ENCODE measurements around the gene REG1B. TPM values are rescaled to one million over a fixed set of nuclear protein-coding genes. Genes with fewer than 3 reads are reported as not detected.

REG1B gene
- total and polyA plus RNA-seq, 9 of the 15 experiments (the other 6 are each of a cell fraction or from before 2014, with no cell fraction given): 0.15 to 2.0 TPM; not detected in 7

DNA sequence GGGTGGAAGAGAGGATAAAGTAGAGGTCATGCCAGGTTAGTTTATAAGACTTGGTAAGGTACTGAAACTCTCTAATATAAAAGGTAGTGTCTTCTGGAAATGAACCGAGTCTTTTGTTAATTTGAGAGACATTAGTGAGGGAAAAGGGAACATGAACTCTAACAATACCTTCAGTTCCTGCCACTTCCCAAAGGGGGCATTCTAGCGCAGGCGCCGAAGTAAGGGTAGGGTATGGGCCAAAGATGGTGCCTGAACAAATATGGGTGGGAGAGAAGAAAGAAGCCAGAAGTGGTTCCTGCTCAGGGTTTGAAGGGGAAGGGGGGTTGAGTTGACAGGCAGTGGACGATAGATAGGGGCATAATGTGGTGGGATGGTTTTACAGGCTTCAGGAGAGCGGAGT lies 10.1 kb upstream of the REG1B start:
- no peaks in the 10 kb centered on the region for H4K20me1 ChIP-seq (replicated peaks; ENCODE audit: control insufficient read depth, insufficient read depth, low read length)
- no peak for FAIRE-seq
- H3K27me3 ChIP-seq (ENCODE audit: control insufficient read depth in 2 of 2, insufficient read depth in 2 of 2, low read length in 2 of 2): no peaks in the 10 kb centered on the region
- no peak overlapping the region for H2AFZ ChIP-seq (ENCODE audit: low read depth, low read length)
- no peak overlapping the region for H3K27ac ChIP-seq (ENCODE audit: extremely low read depth, low read depth, low read length)
- no peaks in the 10 kb centered on the region for H3K36me3 ChIP-seq (ENCODE audit: control insufficient read depth, insufficient read depth, low read length)
- 0% methylated on average over 6 of the region's 6 CpGs for WGBS (ENCODE audit: insufficient coverage, low coverage, missing lambda C conversion rate)
- no peaks in the 10 kb centered on the region for H3K4me1 ChIP-seq (replicated peaks in 1 of 2; ENCODE audit: control insufficient read depth in 2 of 2, insufficient read depth in 2 of 2, low read length in 2 of 2)
- ATAC-seq: no peak
- intact Hi-C loops (cut with micrococcal nuclease) (no loop called here), in situ Hi-C loops (cut with MboI) (no loop called here)
- TF ChIP-seq NBN (IDR thresholded peaks at IDR 0.05; ENCODE audit: low read depth): no peak
- no peak for TF ChIP-seq RFX5 (IDR thresholded peaks at IDR 0.05; ENCODE audit: low read depth, low read length)
- no TSS peak for BruUV-seq (replicated peaks)
- no peaks in the 10 kb centered on the region for H3K9me3 ChIP-seq (replicated peaks; ENCODE audit: control insufficient read depth, insufficient read depth, low read depth, low read length)
- CTCF ChIA-PET (ENCODE audit: low intra/inter-chr PET ratio): no interaction called here
- H3K9me1 ChIP-seq (ENCODE audit: control insufficient read depth, insufficient read depth, low read length): no peaks in the 10 kb centered on the region
- no peak overlapping the region for H3K4me2 ChIP-seq (ENCODE audit: insufficient read depth, low read length)
- no peak overlapping the region for H3K9ac ChIP-seq (ENCODE audit: insufficient read depth in 1 of 2, low read depth in 2 of 2, low read length in 2 of 2)
- H3K79me2 ChIP-seq (ENCODE audit: control insufficient read depth, insufficient read depth, low read length): no peaks in the 10 kb centered on the region
- no peak overlapping the region for H3K4me3 ChIP-seq
- POLR2A ChIA-PET: no interaction called here
- DNase-seq (ENCODE audit: extremely low read depth in 1 of 4, low spot score in 3 of 4): no peak

DNA sequence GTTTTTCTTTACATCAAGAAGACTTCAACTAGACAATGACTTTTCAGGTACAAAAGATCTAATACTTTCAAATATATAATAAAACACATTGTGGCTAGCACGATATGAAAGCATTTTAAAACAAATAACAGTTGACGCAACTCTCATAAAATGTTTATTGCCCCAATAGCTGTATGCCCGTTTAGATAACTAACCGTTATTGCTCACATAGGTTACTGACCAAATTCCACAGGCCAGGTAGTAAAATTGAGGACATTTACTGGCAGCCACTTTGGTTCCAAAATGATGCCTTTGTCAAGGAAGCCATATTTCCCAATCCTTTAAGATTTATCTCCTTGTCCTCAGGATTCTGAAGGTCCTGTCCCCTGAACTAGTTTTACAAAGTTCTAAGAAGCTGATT lies 2.9 kb upstream of the REG1B start:
- no peak for FAIRE-seq
- H3K27ac ChIP-seq (ENCODE audit: extremely low read depth, low read depth, low read length): no peak overlapping the region
- CTCF ChIA-PET (ENCODE audit: low intra/inter-chr PET ratio): no interaction called here
- TF ChIP-seq, protein P1, sequence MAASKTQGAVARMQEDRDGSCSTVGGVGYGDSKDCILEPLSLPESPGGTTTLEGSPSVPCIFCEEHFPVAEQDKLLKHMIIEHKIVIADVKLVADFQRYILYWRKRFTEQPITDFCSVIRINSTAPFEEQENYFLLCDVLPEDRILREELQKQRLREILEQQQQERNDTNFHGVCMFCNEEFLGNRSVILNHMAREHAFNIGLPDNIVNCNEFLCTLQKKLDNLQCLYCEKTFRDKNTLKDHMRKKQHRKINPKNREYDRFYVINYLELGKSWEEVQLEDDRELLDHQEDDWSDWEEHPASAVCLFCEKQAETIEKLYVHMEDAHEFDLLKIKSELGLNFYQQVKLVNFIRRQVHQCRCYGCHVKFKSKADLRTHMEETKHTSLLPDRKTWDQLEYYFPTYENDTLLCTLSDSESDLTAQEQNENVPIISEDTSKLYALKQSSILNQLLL (CRISPR knock-in tag; IDR thresholded peaks at IDR 0.05; ENCODE audit: borderline replicate concordance): no peak
- no peak for TF ChIP-seq SMARCC2 (IDR thresholded peaks at IDR 0.05; ENCODE audit: low read depth)
- no peak for TF ChIP-seq SIX5 (IDR thresholded peaks at IDR 0.05; ENCODE audit: borderline replicate concordance in 1 of 2, insufficient read depth in 1 of 2, low read depth in 1 of 2, low read length in 2 of 2)
- no peak for TF ChIP-seq ZNF79 (CRISPR knock-in tag; IDR thresholded peaks at IDR 0.05; ENCODE audit: low read depth)
- no peak for TF ChIP-seq MTA3 (IDR thresholded peaks at IDR 0.05; ENCODE audit: borderline replicate concordance)
- TF ChIP-seq NUFIP1 (IDR thresholded peaks at IDR 0.05; ENCODE audit: partially characterized antibody): no peak
- no peak for TF ChIP-seq CBFB (CRISPR knock-in tag; IDR thresholded peaks at IDR 0.05)
- no peak for TF ChIP-seq CBFA2T3 (IDR thresholded peaks at IDR 0.05)
- no peak for TF ChIP-seq SMARCA5 (IDR thresholded peaks at IDR 0.05)
- TF ChIP-seq HINFP (tag; conservative IDR thresholded peaks at IDR 0.05; ENCODE audit: low read depth): no peak
- no peak for TF ChIP-seq LEF1 (IDR thresholded peaks at IDR 0.05)
- TF ChIP-seq, protein P2, sequence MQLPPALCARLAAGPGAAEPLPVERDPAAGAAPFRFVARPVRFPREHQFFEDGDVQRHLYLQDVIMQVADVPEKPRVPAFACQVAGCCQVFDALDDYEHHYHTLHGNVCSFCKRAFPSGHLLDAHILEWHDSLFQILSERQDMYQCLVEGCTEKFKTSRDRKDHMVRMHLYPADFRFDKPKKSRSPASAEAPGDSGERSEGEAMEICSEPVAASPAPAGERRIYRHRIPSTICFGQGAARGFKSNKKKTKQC (CRISPR knock-in tag; IDR thresholded peaks at IDR 0.05): no peak
- no peak for TF ChIP-seq RBM17 (IDR thresholded peaks at IDR 0.05; ENCODE audit: borderline replicate concordance, low read depth, low read length)

More for the DNA sequence above, 2.9 kb upstream of the REG1B start:
- no TSS peak for BruUV-seq (replicated peaks)
- H4K20me1 ChIP-seq (replicated peaks; ENCODE audit: control insufficient read depth, insufficient read depth, low read length): no peaks in the 10 kb centered on the region
- H3K9ac ChIP-seq (ENCODE audit: insufficient read depth in 1 of 2, low read depth in 2 of 2, low read length in 2 of 2): no peak overlapping the region
- no peaks in the 10 kb centered on the region for H3K4me1 ChIP-seq (replicated peaks in 1 of 2; ENCODE audit: control insufficient read depth in 2 of 2, insufficient read depth in 2 of 2, low read length in 2 of 2)
- WGBS (ENCODE audit: insufficient coverage, low coverage, missing lambda C conversion rate): 1% methylated on average over 4 of the region's 4 CpGs
- DNase-seq (ENCODE audit: extremely low read depth in 1 of 4, low spot score in 3 of 4) (no peak), ATAC-seq (no peak)
- POLR2A ChIA-PET: no interaction called here
- intact Hi-C loops (cut with micrococcal nuclease): no loop called here
- in situ Hi-C loops (cut with MboI): no loop called here
- H3K4me2 ChIP-seq (ENCODE audit: insufficient read depth, low read length): no peak overlapping the region
- H3K9me1 ChIP-seq (ENCODE audit: control insufficient read depth, insufficient read depth, low read length): no peaks in the 10 kb centered on the region
- no peak overlapping the region for H2AFZ ChIP-seq (ENCODE audit: low read depth, low read length)
- no peak overlapping the region for H3K4me3 ChIP-seq
- no peaks in the 10 kb centered on the region for H3K27me3 ChIP-seq (ENCODE audit: control insufficient read depth in 2 of 2, insufficient read depth in 2 of 2, low read length in 2 of 2)
- no peaks in the 10 kb centered on the region for H3K36me3 ChIP-seq (ENCODE audit: control insufficient read depth, insufficient read depth, low read length)
- H3K9me3 ChIP-seq (replicated peaks; ENCODE audit: control insufficient read depth, insufficient read depth, low read depth, low read length): no peaks in the 10 kb centered on the region
- H3K79me2 ChIP-seq (ENCODE audit: control insufficient read depth, insufficient read depth, low read length): no peaks in the 10 kb centered on the region

Data from K562 (cell line).